ENCODE measurements around the gene BTN1A1. TPM values are rescaled to one million over a fixed set of nuclear protein-coding genes. Genes with fewer than 3 reads are reported as not detected.
"Not testable (repeated sequence)": the region's sequence is repeated elsewhere in the genome, so short reads cannot be mapped to it uniquely, and the experiment has no call there.

The BTN1A1 gene
- 0.22 TPM for polyA plus RNA-seq
- long read RNA-seq, donor 1, result 0 reads
- long read RNA-seq, donor 2, result 0 reads
- long read RNA-seq, donor 3, result 0 reads
- long read RNA-seq, donor 4, result 0 reads
- long read RNA-seq, donor 5, result 0 reads
- long read RNA-seq, donor 6, result 0 reads
- long read RNA-seq, donor 7, result 0 reads
- long read RNA-seq, donor 8, result 0 reads
- long read RNA-seq, donor 9, result 0 reads
- long read RNA-seq, donor 10, result 0 reads
- long read RNA-seq, donor 11, result 0 reads

GRCh38 chr6:26500102-26500501 is at the start of gene BTN1A1:
BTN1A1 (plus strand) TSS chr6:26500303; CDS start chr6:26501287, 984 bp downstream.
- no peak within 1 kb of the TSS for H3K4me3 ChIP-seq (ENCODE audit: low read length)
- peaks cover 3% of the 10 kb centered on the region for H3K9me3 ChIP-seq (ENCODE audit: control insufficient read depth, low read depth, low read length)
- no CpG with 5 or more reads among the region's 2 CpGs for WGBS (ENCODE audit: insufficient coverage, low lambda C conversion rate)
- H3K36me3 ChIP-seq (ENCODE audit: control insufficient read depth, insufficient read depth, low read length), result no peaks in the 10 kb centered on the region
- DNase-seq, result peak in 1 of 2 donors; percentile 32
- H3K27ac ChIP-seq (ENCODE audit: low read length), result no peak within 1 kb of the TSS
- peaks cover 14% of the 10 kb centered on the region for H3K4me1 ChIP-seq (ENCODE audit: control insufficient read depth, insufficient read depth, low read length)
- peaks cover 17% of the 10 kb centered on the region for H3K27me3 ChIP-seq (ENCODE audit: control insufficient read depth, insufficient read depth, low read length)

DNA sequence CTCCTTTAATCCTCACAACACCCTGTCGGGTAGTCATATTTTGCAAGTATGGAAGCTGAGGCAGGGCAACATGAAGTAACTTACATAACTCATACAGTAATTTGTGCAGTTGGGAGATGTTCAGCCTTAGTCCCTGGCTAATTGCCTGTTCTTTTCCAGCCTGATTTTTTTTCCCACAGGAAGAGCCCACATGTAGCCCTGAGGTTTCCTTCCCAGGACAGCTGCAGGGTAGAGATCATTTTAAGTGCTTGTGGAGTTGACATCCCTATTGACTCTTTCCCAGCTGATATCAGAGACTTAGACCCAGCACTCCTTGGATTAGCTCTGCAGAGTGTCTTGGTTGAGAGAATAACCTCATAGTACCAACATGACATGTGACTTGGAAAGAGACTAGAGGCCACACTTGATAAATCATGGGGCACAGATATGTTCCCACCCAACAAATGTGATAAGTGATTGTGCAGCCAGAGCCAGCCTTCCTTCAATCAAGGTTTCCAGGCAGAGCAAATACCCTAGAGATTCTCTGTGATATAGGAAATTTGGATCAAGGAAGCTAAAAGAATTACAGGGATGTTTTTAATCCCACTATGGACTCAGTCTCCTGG is 47.4 kb upstream of the BTN1A1 start:
- no CpG with 5 or more reads among the region's 1 CpG for WGBS (ENCODE audit: insufficient coverage, low lambda C conversion rate)
- Histone ChIP-seq H3K4me3 (ENCODE audit: low read length) (no peak overlapping the region), H3K27me3 (ENCODE audit: control insufficient read depth, insufficient read depth, low read length) (no peaks in the 10 kb centered on the region), H3K9me3 (ENCODE audit: control insufficient read depth, low read depth, low read length) (no peaks in the 10 kb centered on the region), H3K36me3 (ENCODE audit: control insufficient read depth, insufficient read depth, low read length) (peaks cover 11% of the 10 kb centered on the region), H3K4me1 (ENCODE audit: control insufficient read depth, insufficient read depth, low read length) (peaks cover 4% of the 10 kb centered on the region), H3K27ac (ENCODE audit: low read length) (no peak overlapping the region)
- peak in 1 of 2 donors; percentile 48 for DNase-seq

GRCh38 chr6:26454631-26455030 is 45.5 kb upstream of the BTN1A1 start:
- Histone ChIP-seq H3K27ac (ENCODE audit: low read length) (no peak overlapping the region), H3K4me1 (ENCODE audit: control insufficient read depth, insufficient read depth, low read length) (peaks cover 9% of the 10 kb centered on the region), H3K27me3 (ENCODE audit: control insufficient read depth, insufficient read depth, low read length) (no peaks in the 10 kb centered on the region), H3K36me3 (ENCODE audit: control insufficient read depth, insufficient read depth, low read length) (peaks cover 7% of the 10 kb centered on the region), H3K9me3 (ENCODE audit: control insufficient read depth, low read depth, low read length) (no peaks in the 10 kb centered on the region), H3K4me3 (ENCODE audit: low read length) (no peak overlapping the region)
- no CpG with 5 or more reads among the region's 1 CpG for WGBS (ENCODE audit: insufficient coverage, low lambda C conversion rate)
- no peak for DNase-seq

GRCh38 chr6:26455357-26455970 is 44.6 kb upstream of the BTN1A1 start:
- no peak for DNase-seq
- no peak overlapping the region for H3K4me3 ChIP-seq (ENCODE audit: low read length)
- no peaks in the 10 kb centered on the region for H3K9me3 ChIP-seq (ENCODE audit: control insufficient read depth, low read depth, low read length)
- H3K27ac ChIP-seq (ENCODE audit: low read length), result no peak overlapping the region
- H3K27me3 ChIP-seq (ENCODE audit: control insufficient read depth, insufficient read depth, low read length), result no peaks in the 10 kb centered on the region
- WGBS (ENCODE audit: insufficient coverage, low lambda C conversion rate), result 83% methylated on average over 1 of the region's 3 CpGs
- H3K4me1 ChIP-seq (ENCODE audit: control insufficient read depth, insufficient read depth, low read length), result peaks cover 9% of the 10 kb centered on the region
- H3K36me3 ChIP-seq (ENCODE audit: control insufficient read depth, insufficient read depth, low read length), result peaks cover 12% of the 10 kb centered on the region

DNA sequence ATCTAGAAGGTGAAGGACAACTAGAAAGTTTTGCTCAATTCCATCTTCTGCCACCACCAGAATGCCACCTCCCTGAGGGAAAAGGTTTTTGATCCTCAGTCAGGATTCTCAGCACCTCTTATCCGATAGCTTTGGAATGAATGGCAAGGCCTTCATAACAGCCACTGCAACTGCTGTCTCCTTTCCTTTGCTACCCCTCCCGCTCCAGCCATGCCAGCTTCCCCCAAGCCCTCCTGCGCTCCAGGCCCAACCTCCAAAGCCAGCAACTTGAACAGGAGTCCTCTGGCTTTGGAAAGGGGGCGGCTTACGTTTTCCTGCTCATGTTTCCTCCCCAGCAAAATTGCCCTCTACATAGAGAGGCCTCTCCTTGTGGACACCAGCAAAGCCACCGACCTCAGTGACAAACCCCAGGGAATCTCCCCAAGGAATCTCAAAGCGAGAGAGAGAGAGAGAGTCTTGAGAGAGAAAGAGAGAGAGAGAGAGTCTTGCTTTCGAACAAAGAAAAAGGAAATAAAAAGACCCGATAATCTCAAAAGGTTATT is 42.8 kb upstream of the BTN1A1 start:
- 0% methylated on average over 3 of the region's 9 CpGs for WGBS (ENCODE audit: insufficient coverage, low lambda C conversion rate)
- Histone ChIP-seq H3K36me3 (ENCODE audit: control insufficient read depth, insufficient read depth, low read length) (peaks cover 20% of the 10 kb centered on the region), H3K27me3 (ENCODE audit: control insufficient read depth, insufficient read depth, low read length) (no peaks in the 10 kb centered on the region), H3K4me1 (ENCODE audit: control insufficient read depth, insufficient read depth, low read length) (peaks cover 13% of the 10 kb centered on the region), H3K27ac (ENCODE audit: low read length) (peak overlapping the region; percentile 87), H3K9me3 (ENCODE audit: control insufficient read depth, low read depth, low read length) (no peaks in the 10 kb centered on the region), H3K4me3 (ENCODE audit: low read length) (peak overlapping the region; percentile 85)
- no peak for DNase-seq

- Histone ChIP-seq H3K27me3 (ENCODE audit: control insufficient read depth, insufficient read depth, low read length) (no peaks in the 10 kb centered on the region), H3K36me3 (ENCODE audit: control insufficient read depth, insufficient read depth, low read length) (peaks cover 27% of the 10 kb centered on the region), H3K4me3 (ENCODE audit: low read length) (peak within 1 kb of the TSS; percentile 85), H3K9me3 (ENCODE audit: control insufficient read depth, low read depth, low read length) (no peaks in the 10 kb centered on the region), H3K27ac (ENCODE audit: low read length) (peak within 1 kb of the TSS; percentile 87), H3K4me1 (ENCODE audit: control insufficient read depth, insufficient read depth, low read length) (peaks cover 13% of the 10 kb centered on the region)
- WGBS (ENCODE audit: insufficient coverage, low lambda C conversion rate), result no CpG with 5 or more reads among the region's 31 CpGs
- DNase-seq, result peak; percentile 87 to 91
These were observed 42.1 kb upstream of the BTN1A1 start, which contains the start of gene BTN2A1 for GRCh38 chr6:26457806-26458688. BTN2A1 (plus strand) TSS chr6:26457955; CDS start chr6:26458637, 682 bp downstream.

GRCh38 chr6:26459023-26459810 is 40.9 kb upstream of the BTN1A1 start:
- Histone ChIP-seq H3K4me1 (ENCODE audit: control insufficient read depth, insufficient read depth, low read length) (peaks cover 13% of the 10 kb centered on the region), H3K9me3 (ENCODE audit: control insufficient read depth, low read depth, low read length) (no peaks in the 10 kb centered on the region), H3K27ac (ENCODE audit: low read length) (no peak overlapping the region), H3K4me3 (ENCODE audit: low read length) (no peak overlapping the region), H3K36me3 (ENCODE audit: control insufficient read depth, insufficient read depth, low read length) (peaks cover 38% of the 10 kb centered on the region), H3K27me3 (ENCODE audit: control insufficient read depth, insufficient read depth, low read length) (no peaks in the 10 kb centered on the region)
- WGBS (ENCODE audit: insufficient coverage, low lambda C conversion rate), result no CpG with 5 or more reads among the region's 16 CpGs
- no peak for DNase-seq

DNA sequence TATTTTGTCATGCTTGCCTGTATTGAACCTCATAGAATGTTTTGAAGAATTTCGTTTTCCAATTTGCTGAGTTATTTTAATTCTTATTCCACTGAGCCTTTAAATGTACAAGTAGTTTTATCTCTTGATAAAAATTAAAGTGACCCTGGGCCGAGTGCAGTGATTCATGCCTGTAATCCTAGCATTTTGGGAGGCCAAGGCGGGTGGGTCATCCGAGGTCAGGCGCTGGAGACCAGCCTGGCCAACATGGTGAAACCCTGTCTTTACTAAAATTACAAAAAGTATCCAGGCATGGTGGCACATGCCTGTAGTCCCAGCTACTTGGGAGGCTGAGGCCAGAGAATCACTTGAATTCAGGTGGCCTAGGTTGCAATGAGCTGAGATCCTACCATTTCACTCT is 38.8 kb upstream of the BTN1A1 start:
- H3K27me3 ChIP-seq (ENCODE audit: control insufficient read depth, insufficient read depth, low read length); DNase-seq; H3K27ac ChIP-seq (ENCODE audit: low read length); H3K9me3 ChIP-seq (ENCODE audit: control insufficient read depth, low read depth, low read length); H3K4me3 ChIP-seq (ENCODE audit: low read length): not testable (repeated sequence)
- H3K4me1 ChIP-seq (ENCODE audit: control insufficient read depth, insufficient read depth, low read length), result peaks cover 13% of the 10 kb centered on the region
- WGBS (ENCODE audit: insufficient coverage, low lambda C conversion rate), result no CpG with 5 or more reads among the region's 5 CpGs
- peaks cover 60% of the 10 kb centered on the region for H3K36me3 ChIP-seq (ENCODE audit: control insufficient read depth, insufficient read depth, low read length)

- Histone ChIP-seq H3K36me3 (ENCODE audit: control insufficient read depth, insufficient read depth, low read length) (peaks cover 84% of the 10 kb centered on the region), H3K27ac (ENCODE audit: low read length) (no peak overlapping the region), H3K9me3 (ENCODE audit: control insufficient read depth, low read depth, low read length) (no peaks in the 10 kb centered on the region), H3K27me3 (ENCODE audit: control insufficient read depth, insufficient read depth, low read length) (no peaks in the 10 kb centered on the region), H3K4me1 (ENCODE audit: control insufficient read depth, insufficient read depth, low read length) (peaks cover 8% of the 10 kb centered on the region), H3K4me3 (ENCODE audit: low read length) (no peak overlapping the region)
- no CpG with 5 or more reads among the region's 4 CpGs for whole genome bisulfite sequencing (ENCODE audit: insufficient coverage, low lambda C conversion rate)
- no peak for DNase-seq
These were observed 36.1 kb upstream of the BTN1A1 start for GRCh38 chr6:26464014-26464413.

All from large intestine (tissue), 12 donors.